ENCODE measurements around the gene TMEM94.

DNA sequence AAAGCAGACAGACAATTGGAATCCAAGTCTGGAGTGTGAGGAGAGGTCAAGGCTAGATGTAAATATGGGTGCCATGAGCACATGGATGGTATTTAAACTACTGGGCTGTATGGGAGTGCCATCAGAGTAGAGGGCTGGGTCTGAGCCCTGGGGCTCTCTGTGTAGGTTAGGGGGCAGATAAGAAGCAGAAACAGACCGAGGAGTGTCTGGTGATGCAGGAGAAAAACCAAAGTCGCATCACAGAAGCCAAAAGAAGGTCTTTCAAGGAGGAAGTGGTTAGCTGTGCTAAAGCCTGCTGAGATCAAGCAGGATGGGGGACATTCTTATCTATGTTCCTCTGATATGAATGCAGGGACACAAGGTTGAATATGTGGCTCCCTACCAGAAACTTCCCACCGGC is 61.8 kb downstream of the TMEM94 start:
- TF ChIP-seq, protein P1, sequence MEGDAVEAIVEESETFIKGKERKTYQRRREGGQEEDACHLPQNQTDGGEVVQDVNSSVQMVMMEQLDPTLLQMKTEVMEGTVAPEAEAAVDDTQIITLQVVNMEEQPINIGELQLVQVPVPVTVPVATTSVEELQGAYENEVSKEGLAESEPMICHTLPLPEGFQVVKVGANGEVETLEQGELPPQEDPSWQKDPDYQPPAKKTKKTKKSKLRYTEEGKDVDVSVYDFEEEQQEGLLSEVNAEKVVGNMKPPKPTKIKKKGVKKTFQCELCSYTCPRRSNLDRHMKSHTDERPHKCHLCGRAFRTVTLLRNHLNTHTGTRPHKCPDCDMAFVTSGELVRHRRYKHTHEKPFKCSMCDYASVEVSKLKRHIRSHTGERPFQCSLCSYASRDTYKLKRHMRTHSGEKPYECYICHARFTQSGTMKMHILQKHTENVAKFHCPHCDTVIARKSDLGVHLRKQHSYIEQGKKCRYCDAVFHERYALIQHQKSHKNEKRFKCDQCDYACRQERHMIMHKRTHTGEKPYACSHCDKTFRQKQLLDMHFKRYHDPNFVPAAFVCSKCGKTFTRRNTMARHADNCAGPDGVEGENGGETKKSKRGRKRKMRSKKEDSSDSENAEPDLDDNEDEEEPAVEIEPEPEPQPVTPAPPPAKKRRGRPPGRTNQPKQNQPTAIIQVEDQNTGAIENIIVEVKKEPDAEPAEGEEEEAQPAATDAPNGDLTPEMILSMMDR (IDR thresholded peaks at IDR 0.05), result no peak
- TF ChIP-seq POLR2AphosphoS5 (IDR thresholded peaks at IDR 0.05), result no peak
- no peak for TF ChIP-seq POLR2A (IDR thresholded peaks at IDR 0.05)
